Measurements from ENCODE around the gene LRRC40.
"Not testable (repeated sequence)": the region's sequence is repeated elsewhere in the genome, so short reads cannot be mapped to it uniquely, and the experiment has no call there.

Gene LRRC40

DNA sequence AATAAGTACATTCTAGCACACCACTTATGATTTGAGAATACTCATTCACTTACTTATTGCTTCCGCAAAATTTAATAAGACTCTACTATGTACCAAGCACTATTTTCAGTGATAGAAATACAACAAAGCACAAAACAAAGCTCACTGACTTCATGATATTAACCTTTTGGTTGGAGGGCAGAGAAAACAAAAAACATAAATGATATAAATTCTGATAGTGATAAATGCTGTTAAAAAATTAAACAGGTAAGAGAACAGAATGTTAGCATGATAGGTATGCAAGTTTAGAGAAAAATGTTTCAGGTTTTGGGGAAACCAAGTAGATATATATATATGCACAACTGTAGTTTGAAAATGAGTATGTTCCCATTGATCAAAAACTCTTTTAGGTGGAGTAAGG lies 1.2 kb downstream of the LRRC40 start:
- in situ Hi-C loops (cut with MboI; ENCODE audit: low sequenced_read_pairs) = no loop called here

- in situ Hi-C loops (cut with MboI; ENCODE audit: low sequenced_read_pairs) = no loop called here
These were observed 3.1 kb downstream of the LRRC40 start for GRCh38 chr1:70202173-70202758.

DNA sequence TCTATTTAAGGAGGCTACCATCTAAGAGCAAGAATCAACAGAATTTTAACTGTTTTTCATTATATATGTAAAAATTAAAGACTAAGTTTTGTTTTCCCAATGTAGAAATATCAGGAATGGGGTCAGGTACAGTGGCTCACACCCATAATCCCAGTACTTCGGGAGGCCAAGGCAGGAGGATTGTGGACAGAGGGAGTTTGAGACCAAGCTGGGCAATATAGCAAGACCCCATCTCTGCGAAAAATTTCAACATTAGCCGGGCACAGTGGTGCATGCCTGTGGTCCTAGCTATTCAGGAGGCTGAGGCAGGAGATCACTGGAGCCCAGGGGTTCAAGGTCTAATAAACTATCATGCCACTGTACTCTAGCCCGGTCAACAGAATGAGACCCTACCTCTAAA lies 5.3 kb downstream of the LRRC40 start:
- in situ Hi-C loops (cut with MboI; ENCODE audit: low sequenced_read_pairs) = no loop called here

- in situ Hi-C loops (cut with MboI; ENCODE audit: low sequenced_read_pairs) = no loop called here
These were observed 9.0 kb downstream of the LRRC40 start for GRCh38 chr1:70196333-70196732.

DNA sequence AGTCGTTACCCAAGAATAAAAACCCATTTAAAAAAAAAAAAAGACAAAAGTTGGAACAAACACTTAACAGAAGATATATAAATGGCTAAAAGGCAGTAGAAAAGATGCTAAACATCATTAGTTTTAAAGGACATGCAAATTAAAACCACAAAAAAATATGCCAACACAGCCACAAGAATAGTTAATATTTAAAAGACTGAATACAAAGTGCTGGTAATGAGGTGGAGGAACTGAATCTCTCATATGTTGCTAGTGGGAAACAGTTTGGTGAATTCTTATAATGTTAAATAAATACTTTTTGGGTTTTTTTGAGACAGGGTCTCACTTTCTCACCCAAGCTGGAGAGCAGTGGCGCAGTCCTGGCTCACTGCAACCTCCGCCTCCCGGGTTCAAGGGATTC lies 10.0 kb downstream of the LRRC40 start:
- in situ Hi-C loops (cut with MboI; ENCODE audit: low sequenced_read_pairs) = no loop called here

GRCh38 chr1:70194601-70195000 lies 10.8 kb downstream of the LRRC40 start:
- in situ Hi-C loops (cut with MboI; ENCODE audit: low sequenced_read_pairs) = no loop called here

DNA sequence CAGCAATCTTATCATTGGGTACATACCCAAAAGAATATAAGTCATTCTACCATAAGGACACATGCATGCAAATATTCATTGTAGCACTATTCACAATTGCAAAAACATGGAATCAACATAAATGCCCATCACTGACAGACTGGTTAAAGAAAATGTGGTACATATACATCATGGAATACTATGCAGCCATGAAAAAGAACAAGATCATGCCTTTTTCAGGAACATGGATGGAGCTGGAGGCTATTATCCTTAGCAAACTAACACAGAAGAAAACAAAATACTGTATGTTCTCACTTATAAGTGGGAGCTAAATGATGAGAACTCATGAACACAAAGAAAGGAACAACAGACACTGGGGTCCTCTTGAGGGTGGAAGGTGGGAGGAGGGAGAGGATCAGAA lies 12.9 kb downstream of the LRRC40 start:
- in situ Hi-C loops (cut with MboI; ENCODE audit: low sequenced_read_pairs) = not testable (repeated sequence)

GRCh38 chr1:70190180-70190579 lies 15.2 kb downstream of the LRRC40 start:
- in situ Hi-C loops (cut with MboI; ENCODE audit: low sequenced_read_pairs) = no loop called here

DNA sequence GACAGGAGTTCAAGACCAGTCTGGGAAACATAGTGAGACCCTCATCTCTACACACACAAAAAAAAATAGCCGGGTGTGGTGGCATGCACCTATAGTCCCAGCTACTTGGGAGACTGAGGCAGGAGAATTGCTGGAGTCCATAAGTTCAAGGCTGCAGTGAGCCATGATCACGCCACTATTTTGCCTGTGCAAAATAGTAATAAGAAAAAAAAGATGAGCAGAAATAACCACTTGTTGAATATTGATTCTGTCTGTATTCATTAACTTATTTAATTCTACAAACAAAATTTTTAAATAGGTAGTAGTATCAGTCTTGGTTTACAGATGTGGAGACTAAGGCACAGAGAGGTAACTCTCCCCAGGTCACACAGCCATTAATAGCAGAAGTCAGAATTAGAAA lies 16.9 kb downstream of the LRRC40 start:
- in situ Hi-C loops (cut with MboI; ENCODE audit: low sequenced_read_pairs) = no loop called here

GRCh38 chr1:70185181-70185580 lies 20.2 kb downstream of the LRRC40 start:
- in situ Hi-C loops (cut with MboI; ENCODE audit: low sequenced_read_pairs) = not testable (repeated sequence)

DNA sequence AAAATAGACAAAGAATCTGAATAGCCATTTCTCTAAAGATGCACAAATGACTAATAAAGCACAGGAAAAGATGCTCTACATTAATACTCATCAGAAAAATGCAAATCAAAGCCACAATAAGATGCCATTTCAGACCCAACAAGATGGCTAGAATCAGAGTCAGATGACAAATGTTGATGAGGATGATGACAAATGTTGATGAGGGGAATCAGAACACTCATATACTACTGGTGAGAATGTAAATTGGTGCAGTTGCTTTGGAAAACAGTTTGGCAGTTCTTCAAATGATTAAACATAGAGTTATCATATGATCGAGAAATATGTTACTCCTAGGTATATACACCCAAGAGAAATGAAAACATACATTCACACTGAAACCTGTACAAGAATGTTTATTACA lies 33.9 kb downstream of the LRRC40 start:
- in situ Hi-C loops (cut with MboI; ENCODE audit: low sequenced_read_pairs) = no loop called here

GRCh38 chr1:70169018-70169839 lies 36.1 kb downstream of the LRRC40 start:
- in situ Hi-C loops (cut with MboI; ENCODE audit: low sequenced_read_pairs) = no loop called here

GRCh38 chr1:70168283-70168682 lies 37.1 kb downstream of the LRRC40 start:
- in situ Hi-C loops (cut with MboI; ENCODE audit: low sequenced_read_pairs) = no loop called here

- in situ Hi-C loops (cut with MboI; ENCODE audit: low sequenced_read_pairs) = no loop called here
These were observed 41.0 kb downstream of the LRRC40 start for GRCh38 chr1:70164350-70164749.

GRCh38 chr1:70156529-70157120 lies 48.8 kb downstream of the LRRC40 start:
- in situ Hi-C loops (cut with MboI; ENCODE audit: low sequenced_read_pairs) = no loop called here

GRCh38 chr1:70153739-70154138 lies 51.6 kb downstream of the LRRC40 start:
- in situ Hi-C loops (cut with MboI; ENCODE audit: low sequenced_read_pairs) = no loop called here

GRCh38 chr1:70150444-70150843 lies 54.9 kb downstream of the LRRC40 start:
- in situ Hi-C loops (cut with MboI; ENCODE audit: low sequenced_read_pairs) = no loop called here

DNA sequence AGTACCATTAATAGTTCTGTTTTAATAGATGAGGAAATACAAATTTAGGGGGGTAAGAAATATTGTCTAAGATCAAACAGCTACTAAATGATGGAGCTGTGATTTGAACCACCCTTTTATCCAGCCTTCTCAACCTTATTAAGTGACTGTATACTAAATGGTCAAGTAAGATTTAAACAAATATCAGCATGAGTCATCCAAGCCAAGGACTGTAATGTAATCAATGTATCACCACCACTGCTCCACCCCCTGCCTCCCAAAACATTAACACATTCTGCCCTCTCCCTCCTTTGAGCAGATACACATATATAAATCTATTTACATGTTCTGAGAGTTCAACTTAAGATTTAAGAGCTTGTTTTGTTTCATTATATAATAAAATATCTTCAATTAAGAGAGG lies 58.9 kb downstream of the LRRC40 start:
- in situ Hi-C loops (cut with MboI; ENCODE audit: low sequenced_read_pairs) = no loop called here

GRCh38 chr1:70143048-70143659 lies 62.2 kb downstream of the LRRC40 start:
- in situ Hi-C loops (cut with MboI; ENCODE audit: low sequenced_read_pairs) = no loop called here

GRCh38 chr1:70142075-70142474 lies 63.3 kb downstream of the LRRC40 start:
- in situ Hi-C loops (cut with MboI; ENCODE audit: low sequenced_read_pairs) = no loop called here

DNA sequence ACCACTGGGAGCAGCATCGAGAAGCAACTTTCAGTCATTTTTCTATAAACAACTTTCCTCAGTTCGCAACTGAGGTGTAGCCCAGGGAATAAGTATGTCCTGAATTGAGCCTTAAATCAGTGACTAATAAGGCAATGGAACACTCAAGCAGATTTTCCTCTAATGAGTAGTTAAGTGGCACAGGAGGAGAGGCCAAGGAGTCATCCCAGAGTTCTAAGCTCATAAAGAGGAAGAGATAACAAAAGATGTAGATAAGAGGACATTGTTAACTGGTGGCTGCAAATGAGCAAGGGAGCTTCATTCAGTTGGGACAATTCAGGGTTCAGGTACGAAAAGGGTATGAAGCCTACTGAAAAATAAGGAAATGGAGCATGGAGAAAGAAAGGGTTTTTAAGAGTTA lies 64.5 kb downstream of the LRRC40 start:
- in situ Hi-C loops (cut with MboI; ENCODE audit: low sequenced_read_pairs) = no loop called here

DNA sequence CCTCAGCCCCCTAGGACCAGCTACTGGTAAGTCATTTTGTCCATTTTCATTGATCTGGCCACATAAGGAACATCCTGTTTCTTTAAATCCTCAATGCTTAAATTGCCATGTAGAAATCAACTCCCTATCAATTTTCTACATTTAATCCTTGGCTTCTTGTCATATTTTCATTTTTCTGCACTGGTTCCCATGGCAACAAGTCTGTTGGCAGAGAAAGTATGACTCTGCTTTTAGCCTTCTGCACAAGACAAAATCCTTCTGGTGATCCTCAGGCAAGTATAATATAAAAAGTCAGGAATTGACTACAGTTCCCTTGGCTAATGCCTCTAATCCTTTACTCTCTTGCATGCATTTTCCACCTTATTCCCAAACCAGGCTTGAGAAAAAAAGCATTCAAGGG lies 65.0 kb downstream of the LRRC40 start:
- in situ Hi-C loops (cut with MboI; ENCODE audit: low sequenced_read_pairs) = no loop called here

All from HL-60/S4 treated with phorbol 12-myristate 13-acetate at 8.2 ng/mL for 4 days and 3 days (cell line).